Mucosa of descending colon (tissue), 3 donors: Measurements from ENCODE around the gene CFAP73. TPM values are rescaled to one million over a fixed set of nuclear protein-coding genes. Genes with fewer than 3 reads are reported as not detected.

Experiments used
- ATAC-seq: fragments of 200-7000 bp; cut with Tn5 transposase; one replicate; pipeline ENCODE4 v1.9.1; 2020; ENCODE audit warnings: mild to moderate bottlenecking, moderate library complexity
- DNase-seq, 3 donors: peaks; one replicate each; pipeline ENCODE4 v3.0.0-alpha.2; 2020
- H3K36me3 ChIP-seq: fragments of 200-600 bp; one replicate; pipeline ENCODE4 v1.8.0; 2021; ENCODE audit warnings: low read depth, mild to moderate bottlenecking
- H3K4me1 ChIP-seq: fragments of 200-600 bp; one replicate; pipeline ENCODE4 v1.8.0; 2021; ENCODE audit warnings: low read depth, mild to moderate bottlenecking
- H3K4me3 ChIP-seq: fragments of 200-600 bp; one replicate; pipeline ENCODE4 v1.8.0; 2021; ENCODE audit warnings: mild to moderate bottlenecking
- H3K9me3 ChIP-seq: fragments of 200-600 bp; one replicate; pipeline ENCODE4 v1.8.0; 2021; ENCODE audit warnings: mild to moderate bottlenecking
- intact Hi-C, 2 donors: fragments of 100-400 bp; cut with DNase I in 1 of 2; cut with micrococcal nuclease in 1 of 2; formaldehyde crosslinking; loops; one replicate each; pipeline versions ENCODE4 v1.11.0 to v1.11.1; 2022; cut with DNase I, micrococcal nuclease
- long read RNA-seq, 2 donors: library from polyadenylated mRNA; unstranded; transcript quantifications; one replicate each; pipeline ENCODE4 v2.0.0, GENCODE V29; 2019 to 2021
- total RNA-seq, 3 donors: library from RNA; stranded (reverse); fragmentation: NEBNext Ultra II Directional in 2 of 3; extraction: Animal tissue kit (Norgen Biotek cat#: 25700) in 2 of 3; gene quantifications; one replicate each; pipeline versions ENCODE4 v1.2.1 to v1.2.4, GENCODE V29; 2021 to 2023
- TF ChIP-seq, protein P1 (sequence below): fragments of 200-600 bp; IDR thresholded peaks from one replicate; pipeline ENCODE4 v1.8.0; 2022; ENCODE audit warnings: antibody characterized with exemption, mild to moderate bottlenecking
- donor health status: DM: no; HTN: no; CAD: no; lungs with moderate emphysema.
- donor health status: DM: no; HTN: no; CAD: no.
- donor health status: DM: no; HTN: yes; CAD: no.

CFAP73 gene
- under 1 TPM in 1 of 3 donors, not detected in 2; 0.34 TPM for total RNA-seq
- long read RNA-seq, donor 1 = 0 reads
- long read RNA-seq, donor 2 = 0 reads

DNA sequence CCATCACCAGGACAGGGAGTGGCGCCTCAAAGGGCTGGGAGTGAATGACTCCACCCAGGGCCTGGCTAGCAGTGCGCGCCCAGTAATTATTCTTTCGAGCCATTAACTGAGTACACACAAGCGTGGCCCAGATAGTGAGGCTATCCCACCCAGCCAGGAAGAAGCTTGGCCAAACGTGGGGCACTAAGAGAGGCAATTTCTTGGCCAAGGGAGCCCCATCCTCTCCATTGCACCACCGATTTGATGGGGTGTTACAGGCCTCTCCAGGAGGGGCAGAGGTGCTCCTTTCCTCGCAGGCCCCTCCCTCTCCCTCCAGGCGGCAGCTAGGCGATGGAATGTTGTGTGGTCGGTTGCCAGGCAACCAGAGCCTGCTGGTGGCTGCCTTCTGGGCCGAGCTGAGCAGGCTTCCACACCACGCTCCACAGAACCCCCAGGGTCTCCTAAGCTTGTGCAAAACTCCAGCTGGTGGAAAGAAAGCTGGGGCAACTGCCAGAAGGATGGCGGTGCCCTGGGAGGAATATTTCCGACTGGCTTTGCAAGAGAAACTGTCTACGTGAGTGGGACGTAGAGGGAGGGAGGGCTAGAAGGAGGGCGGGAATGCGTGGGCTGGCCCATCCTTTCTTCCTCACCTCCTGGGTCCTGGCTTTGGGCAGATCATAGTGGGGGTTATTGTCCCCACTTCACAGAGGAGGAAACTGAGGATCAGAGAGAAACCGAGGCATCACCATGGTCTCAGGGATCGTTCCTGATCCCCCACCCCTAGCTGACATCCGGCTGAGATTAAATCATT is at the start of gene CFAP73:
Gene CFAP73, plus strand, starts transcription at position 364 of the 790 bp plus-strand sequence. Its CDS starts 134 bp downstream, at position 498.
- intact Hi-C loops = loop anchor here (5.0 to 10.0 kb wide), 2 partner anchors 95 to 102 kb away; partner anchors contain the start of gene DTX1 (in 1 of the 2)
- peaks cover 19% of the 10 kb centered on the region for H3K4me1 ChIP-seq
- H3K9me3 ChIP-seq = peaks cover 10% of the 10 kb centered on the region
- peak; percentile 71 for ATAC-seq
- H3K4me3 ChIP-seq = no peak within 1 kb of the TSS
- no peaks in the 10 kb centered on the region for H3K36me3 ChIP-seq
- TF ChIP-seq, protein P1, sequence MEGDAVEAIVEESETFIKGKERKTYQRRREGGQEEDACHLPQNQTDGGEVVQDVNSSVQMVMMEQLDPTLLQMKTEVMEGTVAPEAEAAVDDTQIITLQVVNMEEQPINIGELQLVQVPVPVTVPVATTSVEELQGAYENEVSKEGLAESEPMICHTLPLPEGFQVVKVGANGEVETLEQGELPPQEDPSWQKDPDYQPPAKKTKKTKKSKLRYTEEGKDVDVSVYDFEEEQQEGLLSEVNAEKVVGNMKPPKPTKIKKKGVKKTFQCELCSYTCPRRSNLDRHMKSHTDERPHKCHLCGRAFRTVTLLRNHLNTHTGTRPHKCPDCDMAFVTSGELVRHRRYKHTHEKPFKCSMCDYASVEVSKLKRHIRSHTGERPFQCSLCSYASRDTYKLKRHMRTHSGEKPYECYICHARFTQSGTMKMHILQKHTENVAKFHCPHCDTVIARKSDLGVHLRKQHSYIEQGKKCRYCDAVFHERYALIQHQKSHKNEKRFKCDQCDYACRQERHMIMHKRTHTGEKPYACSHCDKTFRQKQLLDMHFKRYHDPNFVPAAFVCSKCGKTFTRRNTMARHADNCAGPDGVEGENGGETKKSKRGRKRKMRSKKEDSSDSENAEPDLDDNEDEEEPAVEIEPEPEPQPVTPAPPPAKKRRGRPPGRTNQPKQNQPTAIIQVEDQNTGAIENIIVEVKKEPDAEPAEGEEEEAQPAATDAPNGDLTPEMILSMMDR = no peak
- DNase-seq = peak; percentile 71 to 75 (median 74)

DNA sequence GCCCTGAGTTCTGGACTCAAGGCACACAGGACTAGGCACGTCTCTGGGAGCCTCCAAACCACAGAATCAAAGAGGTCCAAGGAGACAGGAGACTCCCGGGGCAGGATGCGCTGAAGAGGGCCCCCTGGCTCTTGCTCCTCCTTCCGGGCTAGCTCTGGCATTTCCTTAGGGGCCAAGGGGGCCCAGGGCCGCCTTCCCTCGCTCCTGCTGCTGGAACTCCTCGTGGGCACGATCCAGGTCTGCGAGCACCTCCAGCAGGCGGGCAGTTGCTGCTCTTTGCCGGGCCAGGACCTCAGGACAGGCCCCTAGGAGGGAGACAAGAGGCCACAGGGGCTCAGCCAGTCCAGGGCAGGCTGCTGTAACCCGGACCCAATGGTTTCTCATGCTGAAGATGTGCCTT is 49.8 kb upstream of the CFAP73 start:
- intact Hi-C loops = no loop called here
- H3K4me3 ChIP-seq = no peak overlapping the region
- no peaks in the 10 kb centered on the region for H3K9me3 ChIP-seq
- no peaks in the 10 kb centered on the region for H3K36me3 ChIP-seq
- DNase-seq = no peak
- no peaks in the 10 kb centered on the region for H3K4me1 ChIP-seq
- ATAC-seq = no peak
- TF ChIP-seq, protein P1 = no peak

DNA sequence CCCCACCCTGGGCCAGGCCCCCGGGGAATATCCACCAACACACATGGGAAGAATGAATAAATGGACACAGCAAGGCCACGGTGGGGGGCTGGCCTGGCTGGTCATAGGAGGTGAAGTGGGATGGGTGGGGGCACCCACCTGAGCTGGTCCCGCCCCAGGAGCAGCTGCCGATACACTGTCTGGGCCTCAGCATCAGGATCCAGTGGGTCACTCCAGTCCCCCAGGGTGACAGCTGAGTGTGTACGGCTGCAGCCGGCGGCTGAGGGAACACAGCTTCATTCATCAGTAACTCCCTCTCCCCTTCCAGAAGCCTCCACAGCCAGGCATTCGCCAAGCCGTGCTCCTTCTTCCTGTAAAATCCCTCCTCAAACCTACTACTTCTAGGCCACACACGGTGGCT is 47.8 kb upstream of the CFAP73 start:
- Histone ChIP-seq H3K9me3 (no peaks in the 10 kb centered on the region), H3K36me3 (no peaks in the 10 kb centered on the region), H3K4me1 (no peaks in the 10 kb centered on the region), H3K4me3 (no peak overlapping the region)
- TF ChIP-seq, protein P1 = no peak
- intact Hi-C loops = no loop called here
- no peak for DNase-seq
- ATAC-seq = no peak

DNA sequence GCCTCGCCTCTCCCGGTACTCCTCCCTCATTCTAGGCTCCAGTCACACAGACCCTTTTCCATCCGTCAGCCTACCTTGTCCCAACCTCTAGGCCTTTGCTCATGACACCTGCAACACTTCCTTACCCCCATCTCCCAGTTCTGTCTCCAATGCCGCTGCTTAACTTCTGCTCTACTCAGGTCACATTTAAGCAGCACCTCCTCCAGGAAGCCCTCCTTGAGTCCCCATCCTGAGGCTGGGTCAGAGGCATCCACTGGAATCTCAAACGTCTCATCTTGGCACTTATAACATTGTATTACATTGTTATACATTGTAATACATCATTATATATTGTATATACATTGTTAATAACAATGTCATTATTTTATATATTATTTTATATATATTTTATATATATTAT is 46.7 kb upstream of the CFAP73 start:
- Histone ChIP-seq H3K4me1 (no peaks in the 10 kb centered on the region), H3K9me3 (no peaks in the 10 kb centered on the region), H3K4me3 (no peak overlapping the region), H3K36me3 (no peaks in the 10 kb centered on the region)
- ATAC-seq (no peak), DNase-seq (no peak)
- TF ChIP-seq, protein P1 = no peak
- intact Hi-C loops = no loop called here

DNA sequence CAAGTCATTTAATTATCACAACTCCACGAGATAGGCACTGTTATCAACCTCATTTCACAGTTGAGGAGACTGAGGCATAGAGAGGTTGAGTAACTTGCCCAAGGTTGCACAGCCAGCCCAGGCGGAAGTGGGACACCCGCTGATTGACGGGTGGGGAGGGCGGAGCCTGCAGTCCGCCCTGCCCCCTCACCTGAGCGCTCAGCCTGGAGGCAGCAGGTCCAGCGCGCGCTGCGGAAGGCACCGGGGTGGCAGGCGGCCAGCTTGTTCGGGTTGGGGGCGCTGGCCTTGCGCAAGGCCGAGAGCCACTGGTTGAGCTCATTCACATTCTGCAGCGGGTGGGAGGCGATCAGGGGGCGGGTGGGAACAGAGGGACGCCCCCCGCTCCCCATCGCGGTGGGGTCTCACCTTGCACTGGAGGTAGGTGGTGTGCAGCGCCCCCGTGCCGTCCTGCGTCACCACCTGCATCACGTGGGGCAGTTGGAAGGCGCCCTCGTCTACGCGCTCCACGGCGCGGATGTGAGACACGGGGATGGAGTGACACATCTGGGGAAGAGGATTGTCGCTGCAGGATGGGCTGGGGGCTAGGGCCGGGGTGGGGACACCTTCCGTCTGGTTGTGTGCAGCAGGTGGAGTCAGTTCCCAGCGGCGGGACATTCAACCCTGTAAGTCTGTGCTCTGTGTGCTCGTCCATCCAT is 45.6 kb upstream of the CFAP73 start:
- TF ChIP-seq, protein P1 = no peak
- peak; percentile 77 for ATAC-seq

More for the DNA sequence above, 45.6 kb upstream of the CFAP73 start:
- no peaks in the 10 kb centered on the region for H3K36me3 ChIP-seq
- intact Hi-C loops = no loop called here
- no peaks in the 10 kb centered on the region for H3K9me3 ChIP-seq
- H3K4me1 ChIP-seq = no peaks in the 10 kb centered on the region
- peak in 1 of 3 donors; percentile 59 for DNase-seq
- H3K4me3 ChIP-seq = no peak overlapping the region
